ENCODE data around the gene DNAH1. TPM values are rescaled to one million over a fixed set of nuclear protein-coding genes. Genes with fewer than 3 reads are reported as not detected.

DNAH1 gene
- total and polyA plus RNA-seq, 2 of the 13 experiments (the other 11 are each of a cell fraction or from before 2014, with no cell fraction given), result 0.64 to 3.5 TPM

GRCh38 chr3:52428151-52429005, 112.3 kb downstream of the DNAH1 start (continued):
- TF ChIP-seq, protein P1, sequence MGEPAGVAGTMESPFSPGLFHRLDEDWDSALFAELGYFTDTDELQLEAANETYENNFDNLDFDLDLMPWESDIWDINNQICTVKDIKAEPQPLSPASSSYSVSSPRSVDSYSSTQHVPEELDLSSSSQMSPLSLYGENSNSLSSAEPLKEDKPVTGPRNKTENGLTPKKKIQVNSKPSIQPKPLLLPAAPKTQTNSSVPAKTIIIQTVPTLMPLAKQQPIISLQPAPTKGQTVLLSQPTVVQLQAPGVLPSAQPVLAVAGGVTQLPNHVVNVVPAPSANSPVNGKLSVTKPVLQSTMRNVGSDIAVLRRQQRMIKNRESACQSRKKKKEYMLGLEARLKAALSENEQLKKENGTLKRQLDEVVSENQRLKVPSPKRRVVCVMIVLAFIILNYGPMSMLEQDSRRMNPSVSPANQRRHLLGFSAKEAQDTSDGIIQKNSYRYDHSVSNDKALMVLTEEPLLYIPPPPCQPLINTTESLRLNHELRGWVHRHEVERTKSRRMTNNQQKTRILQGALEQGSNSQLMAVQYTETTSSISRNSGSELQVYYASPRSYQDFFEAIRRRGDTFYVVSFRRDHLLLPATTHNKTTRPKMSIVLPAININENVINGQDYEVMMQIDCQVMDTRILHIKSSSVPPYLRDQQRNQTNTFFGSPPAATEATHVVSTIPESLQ (CRISPR knock-in tag; conservative IDR thresholded peaks at IDR 0.05), result no peak
- no peak for TF ChIP-seq ZNF737 (CRISPR knock-in tag; IDR thresholded peaks at IDR 0.05; ENCODE audit: borderline replicate concordance)
- no peak for TF ChIP-seq AHDC1 (CRISPR knock-in tag; IDR thresholded peaks at IDR 0.05; ENCODE audit: borderline replicate concordance)
- 0 out of 2 replicates have a peak, but pooled peaks have one; percentile 21 for TF ChIP-seq ZFP1 (CRISPR knock-in tag; IDR thresholded peaks at IDR 0.05)
- TF ChIP-seq STAG1 (CRISPR knock-in tag; IDR thresholded peaks at IDR 0.05), result peak; percentile 93
- TF ChIP-seq SOX6 (IDR thresholded peaks at IDR 0.05), result no peak
- TF ChIP-seq SOX6 (CRISPR knock-in tag; IDR thresholded peaks at IDR 0.05), result 0 out of 2 replicates have a peak, but pooled peaks have one; percentile 10
- TF ChIP-seq PLSCR1 (CRISPR knock-in tag; IDR thresholded peaks at IDR 0.05; ENCODE audit: borderline replicate concordance), result no peak
